GM23338 (cell line): ENCODE results near the gene EMX1. TPM values are rescaled to one million over a fixed set of nuclear protein-coding genes. Genes with fewer than 3 reads are reported as not detected.

Experiments used
- ATAC-seq: fragments of 200-7000 bp; cut with Tn5 transposase; 3 replicates; pipeline ENCODE4 v1.9.1; 2020
- DNase-seq: peaks from one replicate; pipeline ENCODE4 v3.0.0-alpha.2; 2015; ENCODE audit warnings: low spot score
- H2AFZ ChIP-seq: fragments of 200-600 bp; sonication (generic); 2 replicates; pipeline ENCODE4 v1.8.0; 2016; ENCODE audit warnings: antibody characterized with exemption, mild to moderate bottlenecking, moderate library complexity
- H3F3A ChIP-seq: fragments of 200-600 bp; sonication (generic); replicated peaks from 2 replicates; pipeline ENCODE4 v1.8.0; 2017; ENCODE audit warnings: antibody characterized with exemption, mixed run types, low read depth
- H3K27ac ChIP-seq: fragments of 200-600 bp; sonication (generic); 2 replicates; pipeline ENCODE4 v1.6.1; 2016; ENCODE audit warnings: low read depth
- H3K27me3 ChIP-seq: fragments of 200-600 bp; sonication (generic); 2 replicates; pipeline ENCODE4 v1.8.0; 2016; ENCODE audit warnings: mild to moderate bottlenecking, mixed run types, moderate library complexity; ENCODE audit not compliant: insufficient read depth
- H3K36me3 ChIP-seq: fragments of 200-600 bp; sonication (generic); 2 replicates; pipeline ENCODE4 v1.8.0; 2016; ENCODE audit warnings: mild to moderate bottlenecking; ENCODE audit not compliant: insufficient read depth
- H3K4me1 ChIP-seq: fragments of 200-600 bp; sonication (generic); 2 replicates; pipeline ENCODE4 v1.8.0; 2016; ENCODE audit warnings: mild to moderate bottlenecking, moderate library complexity; ENCODE audit not compliant: insufficient read depth
- H3K4me2 ChIP-seq: fragments of 200-600 bp; sonication (generic); 2 replicates; pipeline ENCODE4 v1.7.1; 2017; ENCODE audit warnings: mixed run types
- H3K4me3 ChIP-seq: fragments of 200-600 bp; sonication (generic); 2 replicates; pipeline ENCODE4 v1.6.1; 2016; ENCODE audit warnings: mixed run types
- H3K79me2 ChIP-seq: fragments of 200-600 bp; sonication (generic); replicated peaks from 2 replicates; pipeline ENCODE4 v1.8.0; 2017; ENCODE audit warnings: mild to moderate bottlenecking; ENCODE audit not compliant: insufficient read depth
- H3K9me2 ChIP-seq: fragments of 200-600 bp; sonication (generic); 2 replicates; pipeline ENCODE4 v1.8.0; 2017; ENCODE audit not compliant: insufficient read depth
- H4K20me1 ChIP-seq: fragments of 200-600 bp; sonication (generic); replicated peaks from 2 replicates; pipeline ENCODE4 v1.8.0; 2017; ENCODE audit warnings: mild to moderate bottlenecking; ENCODE audit not compliant: insufficient read depth
- H3K27ac Mint-ChIP-seq: 2 replicates; pipeline ENCODE4 v1.8.0; 2020; ENCODE audit warnings: inconsistent platforms, mild to moderate bottlenecking, moderate library complexity, mixed read lengths
- H3K27me3 Mint-ChIP-seq: 3 replicates; pipeline ENCODE4 v1.8.0; 2022; ENCODE audit warnings: low read depth, mild to moderate bottlenecking, moderate library complexity, mixed read lengths, inconsistent platforms; ENCODE audit not compliant: insufficient read depth, poor library complexity
- H3K36me3 Mint-ChIP-seq: 3 replicates; pipeline ENCODE4 v1.8.0; 2021; ENCODE audit warnings: low read depth, mild to moderate bottlenecking, inconsistent platforms, moderate library complexity, mixed read lengths
- H3K4me1 Mint-ChIP-seq: 3 replicates; pipeline ENCODE4 v1.8.0; 2020; ENCODE audit warnings: mild to moderate bottlenecking, inconsistent platforms, mixed read lengths
- H3K4me3 Mint-ChIP-seq: 3 replicates; pipeline ENCODE4 v1.8.0; 2021; ENCODE audit warnings: moderate library complexity, mild to moderate bottlenecking, inconsistent platforms, mixed read lengths
- H3K9me3 Mint-ChIP-seq: 3 replicates; pipeline ENCODE4 v1.8.0; 2020; ENCODE audit warnings: moderate library complexity, mild to moderate bottlenecking, inconsistent platforms, mixed read lengths
- CREB1 ChIP-seq: fragments of 250-450 bp; sonication (Bioruptor Pico); IDR thresholded peaks from 2 replicates; pipeline ENCODE4 v1.5.0; 2020; ENCODE audit warnings: low read depth, mild to moderate bottlenecking, moderate library complexity
- CTCF ChIP-seq, 2 experiments: fragments of 200-600 bp in 1 of 2; sonication (generic) in 1 of 2; conservative IDR thresholded peaks; 2 replicates each; pipeline versions ENCODE4 v1.5.1 to v1.6.1; 2016 to 2017; ENCODE audit warnings: antibody characterized with exemption in 2 of 2, low read depth in 2 of 2, mild to moderate bottlenecking in 2 of 2, moderate library complexity in 1 of 2
- ETS1 ChIP-seq: IDR thresholded peaks from 2 replicates; pipeline ENCODE4 v1.6.1; 2016; ENCODE audit warnings: antibody characterized with exemption
- EZH2 ChIP-seq: fragments of 200-600 bp; sonication (generic); IDR thresholded peaks from one replicate; pipeline ENCODE4 v1.8.0; 2017; ENCODE audit warnings: antibody characterized with exemption, mild to moderate bottlenecking, low read depth; ENCODE audit not compliant: unreplicated experiment
- EZH2phosphoT487 ChIP-seq: fragments of 200-600 bp; sonication (generic); IDR thresholded peaks from one replicate; pipeline ENCODE4 v1.8.1; 2018; ENCODE audit warnings: antibody characterized with exemption; ENCODE audit not compliant: unreplicated experiment
- JUNB ChIP-seq: IDR thresholded peaks from one replicate; pipeline ENCODE4 v1.6.1; 2016; ENCODE audit warnings: antibody characterized with exemption; ENCODE audit not compliant: unreplicated experiment
- NANOG ChIP-seq: IDR thresholded peaks from 2 replicates; pipeline ENCODE4 v1.6.1; 2016; ENCODE audit warnings: antibody characterized with exemption, borderline replicate concordance
- POLR2AphosphoS5 ChIP-seq: IDR thresholded peaks from 2 replicates; pipeline ENCODE4 v1.6.1; 2016; ENCODE audit warnings: antibody characterized with exemption, low read depth
- STAT1 ChIP-seq: IDR thresholded peaks from one replicate; pipeline ENCODE4 v1.6.1; 2016; ENCODE audit warnings: antibody characterized with exemption; ENCODE audit not compliant: unreplicated experiment
- ZNF114 ChIP-seq: fragments of 250-450 bp; sonication (Bioruptor Pico); IDR thresholded peaks from 2 replicates; pipeline ENCODE4 v1.5.0; 2020; ENCODE audit warnings: mild to moderate bottlenecking, moderate library complexity
- ZNF331 ChIP-seq: fragments of 250-450 bp; sonication (Bioruptor Pico); IDR thresholded peaks from 2 replicates; pipeline ENCODE4 v1.5.0; 2020; ENCODE audit warnings: low read depth, mild to moderate bottlenecking, moderate library complexity
- ZNF462 ChIP-seq: fragments of 250-450 bp; sonication (Bioruptor Pico); IDR thresholded peaks from 2 replicates; pipeline ENCODE4 v1.5.0; 2020; ENCODE audit warnings: mild to moderate bottlenecking, moderate library complexity
- long read RNA-seq: library from polyadenylated mRNA; unstranded; transcript quantifications from one replicate; pipeline ENCODE4 v2.0.0, GENCODE V29; 2020; ENCODE audit not compliant: unreplicated experiment
- polyA plus RNA-seq: library from polyadenylated mRNA; unstranded; fragments of >200 nt; fragmentation: Nextera tagmentation; extraction: Ambion mirVana; gene quantifications from 2 replicates; pipeline ENCODE4 v1.2.1, GENCODE V29; 2016
- total RNA-seq: library from RNA; depleted of rRNA; stranded (reverse); fragments of >200 nt; shearing (Covaris generic); gene quantifications from 2 replicates; pipeline ENCODE4 v1.2.3, GENCODE V29; 2014; rRNA removed
- TF ChIP-seq, protein P1 (sequence below): IDR thresholded peaks from one replicate; pipeline ENCODE4 v1.6.1; 2018; ENCODE audit warnings: antibody characterized with exemption; ENCODE audit not compliant: unreplicated experiment

EMX1 gene
- 7.9 and 12.6 TPM in 2 replicates for total RNA-seq
- 3.9 and 4.2 TPM in 2 replicates for polyA plus RNA-seq
- long read RNA-seq, partial matches to known transcripts: 1 of 4 reads
- long read RNA-seq, other reads (novel, unspliced or antisense): 0 of 4 reads

- Histone ChIP-seq H3K9me2 (no peaks in the 10 kb centered on the region), H3F3A (peaks cover 28% of the 10 kb centered on the region), H3K36me3 (no peaks in the 10 kb centered on the region), H3K4me1 (peaks cover 45% of the 10 kb centered on the region), H4K20me1 (peaks cover 12% of the 10 kb centered on the region), H3K4me2 (peak within 1 kb of the TSS; percentile 96), H3K27me3 (peaks cover 99% of the 10 kb centered on the region), H3K27ac (no peak within 1 kb of the TSS), H2AFZ (peak within 1 kb of the TSS; percentile 97), H3K4me3 (peak within 1 kb of the TSS; percentile 56), H3K79me2 (no peaks in the 10 kb centered on the region)
- peaks cover 3% of the 10 kb centered on the region; the same call in 1 of the 3 replicates for H3K36me3 Mint-ChIP-seq
- H3K4me1 Mint-ChIP-seq: peaks cover 40% of the 10 kb centered on the region
- H3K4me3 Mint-ChIP-seq: peak within 1 kb of the TSS; percentile 87
- DNase-seq: peak; percentile 91
- H3K9me3 Mint-ChIP-seq: peaks cover 3% of the 10 kb centered on the region; the same call in 2 of the 3 replicates
- H3K27ac Mint-ChIP-seq: no peak within 1 kb of the TSS
- peaks cover 46% of the 10 kb centered on the region for H3K27me3 Mint-ChIP-seq
- ATAC-seq: peak; percentile 22
- no peak for TF ChIP-seq EZH2phosphoT487
- no peak for TF ChIP-seq ETS1
- no peak for TF ChIP-seq ZNF462 (CRISPR knock-in tag)
- TF ChIP-seq ZNF331 (CRISPR knock-in tag): no peak
- no peak for TF ChIP-seq ZNF114 (CRISPR knock-in tag)
- no peak for TF ChIP-seq CREB1 (CRISPR knock-in tag)
- no peak for TF ChIP-seq JUNB
- TF ChIP-seq CTCF (conservative IDR thresholded peaks at IDR 0.05; ENCODE audit: low read depth in 2 of 2): no peak
- TF ChIP-seq POLR2AphosphoS5: no peak
- TF ChIP-seq, protein P1, sequence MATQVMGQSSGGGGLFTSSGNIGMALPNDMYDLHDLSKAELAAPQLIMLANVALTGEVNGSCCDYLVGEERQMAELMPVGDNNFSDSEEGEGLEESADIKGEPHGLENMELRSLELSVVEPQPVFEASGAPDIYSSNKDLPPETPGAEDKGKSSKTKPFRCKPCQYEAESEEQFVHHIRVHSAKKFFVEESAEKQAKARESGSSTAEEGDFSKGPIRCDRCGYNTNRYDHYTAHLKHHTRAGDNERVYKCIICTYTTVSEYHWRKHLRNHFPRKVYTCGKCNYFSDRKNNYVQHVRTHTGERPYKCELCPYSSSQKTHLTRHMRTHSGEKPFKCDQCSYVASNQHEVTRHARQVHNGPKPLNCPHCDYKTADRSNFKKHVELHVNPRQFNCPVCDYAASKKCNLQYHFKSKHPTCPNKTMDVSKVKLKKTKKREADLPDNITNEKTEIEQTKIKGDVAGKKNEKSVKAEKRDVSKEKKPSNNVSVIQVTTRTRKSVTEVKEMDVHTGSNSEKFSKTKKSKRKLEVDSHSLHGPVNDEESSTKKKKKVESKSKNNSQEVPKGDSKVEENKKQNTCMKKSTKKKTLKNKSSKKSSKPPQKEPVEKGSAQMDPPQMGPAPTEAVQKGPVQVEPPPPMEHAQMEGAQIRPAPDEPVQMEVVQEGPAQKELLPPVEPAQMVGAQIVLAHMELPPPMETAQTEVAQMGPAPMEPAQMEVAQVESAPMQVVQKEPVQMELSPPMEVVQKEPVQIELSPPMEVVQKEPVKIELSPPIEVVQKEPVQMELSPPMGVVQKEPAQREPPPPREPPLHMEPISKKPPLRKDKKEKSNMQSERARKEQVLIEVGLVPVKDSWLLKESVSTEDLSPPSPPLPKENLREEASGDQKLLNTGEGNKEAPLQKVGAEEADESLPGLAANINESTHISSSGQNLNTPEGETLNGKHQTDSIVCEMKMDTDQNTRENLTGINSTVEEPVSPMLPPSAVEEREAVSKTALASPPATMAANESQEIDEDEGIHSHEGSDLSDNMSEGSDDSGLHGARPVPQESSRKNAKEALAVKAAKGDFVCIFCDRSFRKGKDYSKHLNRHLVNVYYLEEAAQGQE: no peak
- TF ChIP-seq NANOG: no peak
- no peak for TF ChIP-seq STAT1
- TF ChIP-seq EZH2: no peak
These were observed at the start of gene EMX1 for GRCh38 chr2:72917138-72917876. Gene EMX1 (plus strand): TSS chr2:72917519. CDS start chr2:72917853, 334 bp downstream.
